ENCODE measurements around the gene RALGPS1.

RALGPS1 gene

DNA sequence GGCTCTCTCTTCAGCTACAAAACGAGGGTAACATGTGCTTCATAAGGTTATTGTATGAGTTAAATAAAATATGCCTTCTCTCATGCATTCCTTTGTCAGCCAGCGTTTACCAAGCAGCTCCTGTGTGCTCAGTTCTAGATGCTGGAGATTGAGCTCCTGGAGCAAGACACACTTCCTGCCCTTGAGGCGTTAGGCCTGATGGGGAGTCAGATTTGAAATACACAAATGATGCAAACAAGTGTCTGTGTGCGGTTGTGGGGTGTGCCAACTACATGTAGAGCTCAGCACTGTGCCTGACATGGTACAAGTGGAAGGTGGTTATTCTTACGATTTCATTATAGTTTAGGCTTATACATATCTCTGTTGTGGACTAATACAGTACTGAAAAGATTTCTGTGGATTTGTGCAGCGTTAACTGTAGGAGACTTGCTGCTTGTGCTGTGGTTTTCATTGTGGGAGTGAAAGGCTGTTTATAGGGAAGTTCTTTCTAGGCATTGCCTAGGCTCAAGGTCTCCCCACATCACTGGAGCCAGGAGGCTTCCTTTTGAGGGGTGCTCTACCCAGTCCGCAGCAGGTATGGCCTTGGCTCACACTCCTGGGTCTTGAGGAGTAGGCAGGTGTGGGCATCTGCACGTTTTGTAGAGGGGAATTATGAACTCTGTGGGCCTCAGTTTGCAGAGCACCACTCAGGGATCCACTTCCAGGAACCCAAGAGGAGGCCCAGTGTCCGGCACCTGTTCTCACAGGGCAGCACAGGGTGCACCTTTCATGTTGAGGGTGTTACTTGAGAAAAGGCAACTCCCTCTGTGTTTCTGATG lies 247.7 kb downstream of the RALGPS1 start:
- DNase-seq = peak; percentile 15 to 21

DNA sequence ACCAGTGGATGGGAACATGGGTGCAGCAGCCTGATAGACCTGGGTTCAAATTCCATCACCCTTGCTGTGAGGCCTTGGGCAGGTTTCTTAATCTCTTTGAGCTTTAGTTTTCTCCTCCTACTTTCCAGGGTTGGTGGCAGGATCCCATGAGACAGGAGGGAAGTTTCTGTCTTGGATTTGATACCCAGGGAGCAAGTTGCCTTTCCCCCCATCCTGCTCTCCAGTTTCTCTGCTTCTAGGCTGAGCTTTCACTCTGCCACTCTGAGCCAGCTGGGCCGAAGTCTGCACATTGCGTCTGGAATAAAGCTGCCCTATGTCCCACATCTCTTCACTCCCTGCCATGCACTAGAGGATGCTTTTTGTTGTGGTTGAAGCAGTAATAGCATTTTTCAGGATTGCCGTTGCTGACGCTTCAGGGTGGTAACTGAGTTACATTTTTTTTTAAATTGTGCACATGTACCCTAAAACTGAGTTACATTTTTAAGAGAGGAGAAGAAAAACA lies 248.3 kb downstream of the RALGPS1 start:
- DNase-seq = peak in 1 of 2 experiments; percentile 13

DNA sequence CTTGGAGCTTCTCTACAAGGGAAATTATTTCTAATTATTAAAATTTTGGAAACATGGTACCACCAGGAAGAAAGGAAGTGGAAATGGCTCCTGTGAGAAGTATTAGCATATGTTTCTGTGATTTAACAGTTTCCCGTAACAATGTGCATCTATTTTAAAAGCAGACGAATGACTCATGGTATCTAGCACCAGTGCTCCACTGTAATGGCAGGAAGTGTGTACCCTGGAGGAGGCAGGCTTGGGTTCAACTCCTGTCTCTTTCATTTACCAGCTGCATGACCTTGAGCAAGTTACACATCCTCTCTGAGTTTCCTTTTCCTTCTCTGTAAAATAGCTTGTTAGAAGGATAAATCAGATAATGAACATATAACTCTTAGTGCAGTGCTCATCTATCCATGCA lies 248.8 kb downstream of the RALGPS1 start:
- peak; percentile 8 to 15 for DNase-seq

DNA sequence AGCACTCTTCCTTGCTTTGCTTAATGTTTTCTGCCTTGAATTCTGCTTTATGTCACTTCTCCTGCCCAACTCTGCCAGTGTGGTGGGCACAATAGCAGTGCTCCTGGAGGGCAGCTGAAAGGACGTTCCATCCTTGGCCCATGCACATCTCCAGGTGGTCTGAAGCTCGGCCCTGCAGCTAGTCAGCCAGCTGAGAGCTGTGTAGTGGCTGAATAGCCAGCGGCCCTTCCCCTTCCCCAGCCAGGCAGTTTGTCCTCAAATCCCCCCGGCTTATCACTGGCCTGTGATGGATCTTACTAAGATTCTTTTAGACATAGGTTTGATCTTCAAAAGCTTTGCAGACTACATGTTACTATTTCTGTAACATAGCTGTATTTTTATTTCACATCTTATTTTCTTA lies 250.5 kb downstream of the RALGPS1 start:
- peak; percentile 8 to 11 for DNase-seq

DNA sequence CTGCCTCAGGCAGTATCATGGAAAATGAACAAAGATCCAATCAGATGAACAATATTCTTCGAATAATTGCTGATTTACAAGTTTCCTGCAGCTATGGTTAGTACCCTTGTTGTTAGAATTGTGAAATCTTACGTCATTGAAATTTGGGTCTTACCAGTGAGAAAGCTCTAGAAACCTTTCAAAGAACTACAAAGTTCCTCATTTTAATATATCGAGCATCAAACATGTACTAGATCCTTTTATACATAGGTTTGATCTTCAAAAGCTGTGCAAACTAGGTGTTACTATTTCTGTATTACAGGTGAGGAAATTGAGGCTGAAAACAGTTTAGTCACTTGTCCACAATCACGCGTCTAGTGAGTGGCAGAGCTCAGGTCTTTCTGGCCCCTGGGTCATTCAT lies 251.5 kb downstream of the RALGPS1 start:
- DNase-seq = no peak

DNA sequence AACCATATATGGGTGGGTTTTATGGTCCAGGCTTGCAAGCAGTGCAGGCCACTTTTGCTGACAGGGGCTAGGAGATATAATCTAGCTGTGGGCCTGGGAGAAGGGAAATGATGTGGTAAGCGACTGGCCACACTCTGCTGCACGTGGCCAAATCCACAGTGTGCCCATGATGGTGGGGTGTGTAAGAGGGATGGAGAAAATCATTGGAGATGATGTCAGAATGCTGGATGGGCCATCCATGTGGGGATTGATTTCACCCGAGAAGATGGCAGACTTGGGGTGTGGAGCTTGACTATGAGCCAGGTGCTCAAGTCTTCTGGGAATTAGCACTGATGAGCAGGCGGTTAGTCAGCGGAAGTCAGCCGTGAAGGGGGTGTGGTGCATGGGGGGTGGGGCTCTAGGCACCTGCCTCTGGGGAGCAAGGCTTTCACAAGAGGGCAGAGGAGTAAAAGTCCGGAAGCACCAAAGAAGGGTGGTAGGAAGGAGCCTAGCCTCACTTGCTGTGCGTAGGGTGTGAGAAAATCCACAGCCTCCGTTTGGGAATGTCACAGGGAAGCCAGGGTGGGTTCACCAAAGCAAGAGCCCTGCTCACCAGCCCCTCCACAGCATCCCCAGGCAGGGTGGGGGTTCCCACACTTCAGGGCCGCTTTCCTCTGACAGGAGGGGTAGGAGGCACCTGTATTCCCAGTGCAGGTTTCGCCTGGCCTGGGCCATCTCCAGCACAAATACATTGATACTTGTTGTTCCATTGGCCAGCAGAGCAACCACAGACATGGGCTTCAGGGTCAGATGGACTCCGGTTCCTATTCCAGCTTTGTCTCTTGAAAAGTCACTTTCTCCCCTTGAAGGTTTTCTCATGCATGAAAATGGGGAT lies 252.3 kb downstream of the RALGPS1 start:
- DNase-seq = peak; percentile 17 to 18

DNA sequence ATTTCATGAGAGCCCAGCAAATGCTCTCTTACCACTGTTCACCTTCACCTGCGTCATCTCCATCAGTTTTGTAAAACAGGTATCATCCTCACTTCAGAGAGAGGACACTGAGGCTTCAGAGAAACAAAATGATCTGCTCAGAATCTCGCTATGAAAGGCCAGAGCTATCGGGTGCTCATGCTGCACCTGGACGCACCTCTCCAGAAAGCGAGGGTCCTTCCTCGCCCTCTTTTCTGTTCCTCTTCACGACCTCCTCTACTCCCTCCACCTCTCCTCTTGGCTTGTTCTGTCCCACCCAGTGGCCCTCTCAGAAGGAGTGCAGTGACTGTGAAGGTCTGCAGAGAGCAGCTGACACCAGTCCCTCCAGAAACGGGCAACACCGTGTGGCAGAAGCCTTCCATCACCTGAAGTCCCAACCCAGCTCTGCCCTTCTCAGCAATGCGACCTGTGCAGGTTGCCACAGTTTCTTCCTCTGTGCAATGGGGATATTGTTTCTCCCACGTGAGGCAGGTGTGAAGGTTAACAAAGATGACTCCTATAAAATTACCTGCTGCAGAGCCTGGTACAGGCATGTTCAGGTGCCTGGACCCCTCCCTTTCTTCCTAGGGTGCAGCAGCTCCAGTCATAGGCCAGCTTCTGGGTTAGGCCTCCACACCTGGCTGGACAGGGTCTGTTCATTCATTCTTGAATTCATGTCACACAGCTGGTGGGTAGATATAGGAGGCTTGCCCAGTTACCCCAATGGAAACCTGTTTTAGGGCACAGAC lies 253.2 kb downstream of the RALGPS1 start:
- no peak for DNase-seq

DNA sequence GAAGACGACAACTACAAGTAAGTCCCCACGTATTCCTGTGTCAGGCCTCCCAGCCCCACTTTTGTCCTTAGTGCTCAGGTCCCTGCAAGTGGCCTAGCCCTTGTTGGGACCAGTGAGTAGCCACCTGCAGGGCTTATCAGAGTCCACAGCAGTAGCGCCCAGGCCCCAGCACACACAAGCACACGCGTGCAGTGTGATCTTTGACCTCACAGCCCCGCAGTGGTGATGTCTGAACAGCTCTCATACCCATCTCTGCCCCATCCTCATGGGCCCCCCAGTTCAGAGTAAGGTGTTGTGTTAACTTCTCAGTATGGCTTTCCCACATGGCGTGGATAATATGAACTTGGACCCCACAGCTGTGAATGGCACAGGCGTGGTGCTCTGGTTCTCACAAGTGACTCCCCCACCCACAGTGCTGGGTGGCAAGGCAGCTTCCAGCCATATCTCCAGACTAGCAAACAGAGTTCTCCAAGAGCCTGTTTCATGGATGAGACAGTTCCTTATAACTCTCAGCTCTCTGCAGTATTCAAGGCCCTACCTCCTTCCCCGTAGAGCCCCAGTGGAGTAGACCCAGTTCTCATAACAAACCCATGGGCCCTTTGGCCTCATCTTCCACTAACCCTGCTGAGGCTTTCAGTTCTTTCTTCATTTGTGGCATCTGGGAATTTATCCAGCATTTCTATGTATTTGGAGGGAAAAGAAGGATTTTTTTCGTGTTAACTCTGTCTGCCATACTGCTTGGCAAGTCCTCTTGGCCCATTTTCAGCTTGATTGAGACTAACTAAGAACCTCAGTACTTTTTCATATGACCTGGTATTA lies 254.4 kb downstream of the RALGPS1 start:
- peak; percentile 4 to 8 for DNase-seq

DNA sequence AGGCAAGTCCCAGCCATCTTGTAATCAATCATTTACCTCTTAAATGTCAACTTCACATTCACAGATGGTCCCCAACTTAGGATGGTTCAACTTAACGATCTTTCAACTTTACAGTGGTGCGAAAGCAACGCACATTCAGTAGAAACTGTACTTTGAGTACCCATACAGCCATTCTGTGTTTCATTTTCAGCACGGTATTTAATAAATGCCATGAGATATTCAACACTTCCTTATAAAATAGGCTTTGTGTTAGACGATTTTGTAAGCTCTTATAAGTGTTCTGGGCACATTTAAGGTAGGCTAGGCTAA lies 254.9 kb downstream of the RALGPS1 start:
- DNase-seq = no peak

DNA sequence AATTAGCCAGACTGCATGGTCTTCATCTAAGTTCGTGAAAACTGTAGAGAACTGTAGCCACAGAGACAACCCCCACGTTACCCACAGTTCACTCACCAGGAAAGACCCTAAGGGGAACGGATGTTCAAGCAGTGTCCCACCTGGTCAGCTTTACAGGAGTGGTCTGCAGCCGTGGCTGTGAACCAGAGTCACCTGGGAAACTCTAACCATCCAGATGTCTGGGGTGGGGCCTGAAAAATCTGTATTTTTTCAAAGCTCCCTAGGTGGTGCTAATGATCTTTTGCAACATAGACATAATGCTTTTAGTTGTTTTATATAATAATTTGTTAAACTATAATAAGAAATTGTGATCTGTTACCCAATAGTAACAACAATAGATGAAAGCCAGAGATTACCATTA lies 255.5 kb downstream of the RALGPS1 start:
- no peak for DNase-seq

DNA sequence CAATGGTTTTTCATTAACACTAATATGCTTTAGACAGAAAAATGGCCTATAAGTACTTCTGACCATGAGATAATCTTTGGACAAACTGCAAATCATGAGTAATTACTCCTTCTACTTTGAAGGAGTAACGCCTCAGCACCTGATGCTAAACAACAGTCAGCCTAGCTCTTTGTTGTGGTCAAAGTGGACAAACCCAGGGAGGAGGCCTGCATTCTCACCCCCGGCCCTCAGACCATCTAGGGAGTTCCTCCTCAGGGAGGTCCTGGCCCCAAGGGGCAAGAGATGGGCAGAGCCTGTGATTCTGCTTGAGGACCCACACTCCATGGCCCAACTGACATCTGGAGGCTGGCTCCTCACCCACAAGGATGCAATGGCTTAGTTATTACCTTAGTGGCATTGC lies 256.1 kb downstream of the RALGPS1 start:
- DNase-seq = peak; percentile 4 to 6

DNA sequence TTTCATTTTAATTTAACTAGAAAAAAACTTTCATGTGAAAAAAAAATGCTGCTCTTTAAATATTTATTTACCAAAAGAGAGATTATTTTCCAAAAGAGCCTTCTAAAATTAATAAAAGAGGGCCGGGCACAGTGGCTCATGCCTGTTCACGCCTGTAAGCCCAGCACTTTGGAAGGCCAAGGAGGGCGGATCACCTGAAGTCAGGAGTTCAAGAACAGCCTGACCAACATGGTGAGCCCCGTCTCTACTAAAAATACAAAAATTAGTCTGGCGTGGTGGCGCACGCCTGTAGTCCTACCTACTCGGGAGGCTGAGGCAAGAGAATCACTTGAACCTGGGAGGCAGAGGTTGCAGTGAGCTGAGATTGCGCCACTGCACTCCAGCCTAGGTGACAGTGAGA lies 256.8 kb downstream of the RALGPS1 start:
- DNase-seq = peak in 1 of 2 experiments; percentile 3

DNA sequence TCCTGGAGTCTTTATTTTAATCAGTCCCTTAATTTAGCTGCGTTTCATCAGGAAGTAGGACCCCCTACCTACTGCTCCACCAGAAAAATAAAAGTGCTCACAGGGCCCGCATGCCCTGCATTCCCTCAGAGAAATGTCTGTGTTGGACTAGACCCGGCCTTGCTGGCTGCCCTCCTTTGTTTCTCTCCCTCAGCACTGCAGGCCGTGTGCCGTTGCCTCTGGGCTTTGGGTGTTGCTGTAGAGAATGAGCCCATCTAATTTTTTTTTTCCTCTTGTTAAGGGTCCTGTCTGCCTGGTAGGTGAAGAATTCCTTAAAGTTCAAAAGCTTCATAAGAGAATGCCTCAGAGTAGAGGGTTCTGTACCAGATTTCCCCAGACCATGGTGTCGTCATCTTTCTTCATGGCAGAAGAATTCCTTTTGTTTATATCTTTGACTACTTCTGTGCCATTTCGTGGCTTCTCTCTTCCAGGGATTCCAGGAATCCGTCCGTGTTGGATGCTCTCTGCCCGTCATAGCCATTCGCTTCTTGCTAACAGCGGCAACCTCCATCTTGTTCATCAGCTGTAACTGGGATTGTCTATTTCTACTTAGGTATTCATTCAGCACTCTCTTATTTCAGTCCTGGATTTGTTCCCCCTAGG lies 257.6 kb downstream of the RALGPS1 start:
- DNase-seq = peak in 1 of 2 experiments; percentile 3

DNA sequence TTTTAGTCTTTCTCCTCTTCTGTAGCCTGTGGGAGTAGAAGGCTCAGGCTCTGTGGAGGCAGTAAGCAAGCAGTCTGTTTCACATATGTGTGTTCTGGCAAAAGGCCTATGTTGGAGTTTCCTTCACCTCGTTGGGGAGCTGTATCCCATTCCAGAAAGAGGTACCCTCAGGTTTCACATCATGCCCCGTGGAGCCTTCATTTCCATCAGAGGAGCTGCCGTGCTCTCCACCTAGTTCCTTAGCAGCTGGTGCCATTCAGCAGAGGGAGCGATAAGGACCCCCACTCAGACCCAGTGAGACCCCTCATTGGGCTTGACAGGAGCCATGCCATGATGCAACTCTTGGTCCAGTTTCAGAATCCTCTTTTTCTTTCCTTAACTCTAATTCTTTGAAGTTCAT lies 258.5 kb downstream of the RALGPS1 start:
- no peak for DNase-seq

DNA sequence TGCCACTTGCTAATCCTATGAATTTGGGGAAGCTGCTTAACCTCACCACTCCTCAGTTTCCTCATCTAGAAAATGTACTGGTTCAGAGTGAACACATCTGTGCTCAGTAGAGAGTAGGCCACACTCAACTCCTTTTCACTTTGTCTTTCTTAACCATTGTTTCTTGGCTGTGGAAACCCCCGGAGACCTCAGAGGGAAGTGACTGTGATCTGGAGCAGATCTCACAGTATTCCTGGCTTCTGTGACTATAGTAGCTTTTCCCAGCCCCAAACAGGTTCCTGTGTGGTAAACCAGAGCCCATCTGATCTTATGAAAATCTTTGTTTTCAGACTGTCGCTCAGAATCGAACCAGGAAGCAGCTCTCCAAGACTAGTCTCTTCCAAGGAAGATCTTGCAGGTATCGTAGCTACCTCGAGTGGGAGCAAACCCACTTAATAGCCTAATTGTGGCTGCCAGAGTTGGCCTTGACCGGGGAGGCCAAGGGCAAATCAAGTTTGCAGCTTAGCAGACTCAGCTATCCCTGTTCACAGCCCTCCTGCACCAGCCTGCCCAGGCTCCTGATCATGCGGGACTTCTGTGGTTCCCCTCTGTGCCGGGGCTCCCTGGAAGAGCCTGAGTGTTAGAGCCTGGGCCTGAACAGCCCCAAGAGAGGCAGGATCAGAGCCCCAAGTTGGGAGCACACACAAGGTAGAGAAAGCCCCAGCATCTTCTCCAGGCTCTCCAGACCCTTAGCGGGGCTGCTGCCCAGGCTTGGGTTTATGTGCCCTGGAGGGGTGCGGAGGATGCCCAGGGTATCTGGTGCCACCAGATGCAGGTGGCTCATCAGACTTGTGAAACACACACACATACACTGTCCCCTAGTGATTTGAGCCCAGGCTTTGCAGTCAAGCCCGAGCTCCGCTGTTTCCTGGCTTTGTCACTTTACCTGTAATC lies 260.1 kb downstream of the RALGPS1 start:
- peak in 1 of 2 experiments; percentile 4 for DNase-seq

DNA sequence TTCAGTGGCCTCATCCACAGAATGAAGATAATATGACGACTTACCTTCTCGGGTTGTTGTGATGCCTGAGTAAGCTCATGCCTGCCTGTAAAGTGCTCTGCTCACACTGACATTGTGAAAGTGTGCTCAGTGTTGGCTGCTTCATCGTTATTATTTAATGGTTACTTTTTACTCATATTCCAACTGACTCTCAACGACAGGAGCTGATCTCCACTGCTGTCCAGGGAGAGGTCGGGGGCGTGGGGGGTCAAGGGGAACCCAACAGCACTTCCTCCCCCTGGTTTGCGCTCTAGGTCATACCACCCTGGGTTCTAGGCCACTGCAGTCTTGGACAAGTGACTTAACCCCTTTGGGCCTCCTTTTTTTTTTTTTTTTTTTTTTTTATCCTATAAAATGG lies 260.7 kb downstream of the RALGPS1 start:
- DNase-seq = no peak

DNA sequence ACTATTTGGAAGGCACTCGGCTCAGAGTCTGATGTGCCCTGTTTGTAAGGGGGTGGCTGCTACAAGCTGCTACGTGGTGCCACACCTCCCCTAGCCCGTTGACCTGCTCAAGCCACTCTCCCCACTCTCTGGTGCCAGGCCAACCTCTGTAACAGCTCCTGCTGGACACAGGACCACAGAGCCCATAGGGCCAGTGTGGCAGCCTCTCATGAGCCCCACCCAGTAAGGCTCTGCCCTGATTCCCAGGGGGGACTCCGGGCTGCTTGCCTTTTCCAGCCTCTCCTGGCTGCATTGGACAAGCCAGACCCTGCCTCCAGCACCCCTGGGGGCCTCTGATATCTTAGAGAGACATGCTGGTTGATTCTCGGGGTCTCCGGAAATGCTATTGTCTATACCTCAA lies 261.2 kb downstream of the RALGPS1 start:
- peak in 1 of 2 experiments; percentile 7 for DNase-seq

DNA sequence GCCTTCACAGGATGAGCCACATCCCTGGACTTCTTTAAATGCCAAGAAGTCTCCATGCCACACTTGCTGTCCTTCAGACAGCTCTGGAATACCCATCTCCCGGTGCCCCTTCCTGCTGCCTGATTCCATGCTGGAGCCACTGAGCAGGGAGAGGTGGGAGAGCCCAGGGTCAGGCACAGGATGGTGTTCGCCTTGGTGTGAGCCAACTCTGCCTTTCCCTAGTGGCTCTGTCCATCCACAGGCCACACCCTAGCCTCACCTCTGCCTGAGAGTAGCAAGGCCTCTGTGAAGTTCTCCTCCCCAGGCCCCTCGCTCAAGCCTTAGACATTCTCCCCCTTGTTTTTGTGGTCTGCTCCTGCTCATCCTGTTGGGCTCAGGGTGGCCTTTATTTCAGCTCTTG lies 262.0 kb downstream of the RALGPS1 start:
- DNase-seq = peak in 1 of 2 experiments; percentile 6

DNA sequence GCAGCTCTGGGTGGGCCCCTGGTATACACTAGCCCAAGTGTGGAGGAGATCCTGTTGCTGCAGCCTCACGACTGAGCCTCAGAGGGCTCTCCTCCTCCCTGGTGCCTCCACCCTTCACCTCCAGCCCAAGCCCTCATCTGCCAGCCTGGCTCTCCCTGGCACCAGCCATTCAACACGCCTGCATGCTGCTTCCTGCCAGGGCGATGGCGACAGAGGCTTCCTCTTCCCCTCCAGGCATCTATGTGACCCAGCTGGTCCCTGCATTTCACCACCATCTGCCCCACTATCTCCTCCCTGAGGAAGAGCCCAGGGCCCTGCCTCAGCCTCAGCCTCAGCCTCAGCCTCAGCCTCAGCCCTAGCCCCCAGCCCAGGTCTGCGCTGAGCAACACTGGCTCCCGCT lies 262.6 kb downstream of the RALGPS1 start:
- DNase-seq = no peak

DNA sequence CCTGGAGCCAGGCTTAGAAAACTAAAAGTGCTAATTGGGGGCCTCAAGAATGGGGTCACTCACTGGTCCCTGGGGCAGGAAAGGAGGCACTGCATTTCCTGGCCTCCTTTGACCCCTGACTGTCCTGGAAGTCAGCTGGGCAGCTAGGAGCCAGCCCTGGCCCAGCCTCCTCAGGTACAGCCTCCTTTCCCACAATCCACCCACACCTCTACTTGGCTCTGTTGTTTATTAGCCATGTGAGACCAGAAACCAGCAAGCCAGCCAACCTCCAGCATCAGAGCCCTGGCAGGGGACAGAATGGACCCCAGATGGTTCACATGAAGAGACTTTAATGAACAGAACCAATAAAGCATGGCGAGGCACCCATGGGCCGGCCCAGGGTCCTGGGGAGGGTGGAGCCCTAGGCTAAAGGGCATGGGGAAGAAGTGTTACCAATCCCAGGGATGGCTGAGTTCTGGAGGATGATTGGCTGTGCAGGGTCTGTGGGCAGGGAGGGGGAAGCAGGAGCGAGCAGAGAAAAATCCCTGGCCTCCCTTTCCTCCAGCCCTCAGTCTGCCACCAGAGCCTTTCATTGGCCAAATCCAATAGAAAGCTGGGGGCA lies 263.2 kb downstream of the RALGPS1 start:
- no peak for DNase-seq
